Superior temporal gyrus (tissue), 1 donor: ENCODE measurements around the gene TMEM50A.
"Not testable (repeated sequence)": the region's sequence is repeated elsewhere in the genome, so short reads cannot be mapped to it uniquely, and the experiment has no call there.

ENCODE experiments used
- DNase-seq: peaks from one replicate; pipeline ENCODE4 v3.0.0-alpha.2; 2016; ENCODE audit errors: extremely low spot score

TMEM50A gene

DNA sequence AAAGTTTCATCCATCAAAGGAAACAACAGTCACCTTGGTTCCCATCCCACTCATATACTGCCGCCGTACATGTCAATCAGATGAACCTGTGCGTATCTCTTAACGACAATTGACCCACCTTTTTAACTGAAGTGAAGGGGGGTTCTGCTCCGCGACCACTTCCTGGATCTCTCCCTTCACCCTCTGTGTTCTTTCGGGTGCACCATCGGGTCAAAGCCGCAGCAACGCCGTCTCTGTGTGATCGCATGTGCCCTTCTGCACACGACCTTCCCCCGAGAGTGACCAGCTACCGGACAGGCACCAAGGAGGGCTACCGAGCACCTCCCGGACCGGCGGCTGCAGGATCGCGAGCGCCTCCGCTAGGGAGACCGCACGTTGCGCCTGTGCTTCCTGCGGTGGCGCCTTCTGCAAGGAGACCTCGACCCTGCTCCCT is 1.2 kb upstream of the TMEM50A start:
- not testable (repeated sequence) for DNase-seq

- not testable (repeated sequence) for DNase-seq
Observed at GRCh38 chr1:25337483-25338187, 499 bp upstream of the TMEM50A start.

DNA sequence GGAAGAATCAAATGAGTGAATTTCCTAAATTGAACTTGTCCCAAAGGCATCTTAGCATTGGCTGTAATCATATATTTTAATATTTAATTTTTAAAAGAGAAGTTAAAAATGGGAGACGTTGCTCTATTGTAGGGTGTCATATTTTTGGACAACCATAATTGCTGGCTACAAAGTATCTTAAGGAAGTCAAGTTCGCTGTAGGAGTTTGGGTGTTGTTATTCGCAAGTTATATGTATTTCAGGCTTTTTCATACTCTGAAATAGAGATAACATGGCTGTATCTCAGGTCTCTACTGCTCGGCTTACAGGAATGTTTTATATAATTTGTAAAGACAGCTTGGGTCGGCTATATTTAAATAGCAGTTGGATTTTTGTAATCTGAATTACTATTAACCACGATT is 852 bp downstream of the TMEM50A start:
- no peak for DNase-seq

DNA sequence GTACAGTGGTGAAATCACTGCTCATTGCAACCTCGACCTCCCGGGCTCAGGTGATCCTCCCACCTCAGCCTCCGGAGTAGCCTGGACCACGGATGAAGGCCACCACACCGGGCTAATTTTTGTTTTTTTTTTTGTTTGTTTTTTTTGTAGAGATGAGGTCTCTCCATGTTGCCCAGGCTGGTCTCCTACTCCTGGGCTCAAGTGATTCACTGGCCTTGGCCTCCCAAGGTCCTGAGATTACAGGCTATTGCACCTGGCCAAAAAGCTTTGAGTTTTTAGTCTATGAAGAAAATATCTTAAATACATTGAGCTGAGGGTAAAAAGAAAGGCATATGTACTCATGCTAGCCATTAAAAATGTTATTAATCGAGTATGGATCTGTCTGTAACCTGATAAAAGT is 3.6 kb downstream of the TMEM50A start:
- DNase-seq = no peak

DNA sequence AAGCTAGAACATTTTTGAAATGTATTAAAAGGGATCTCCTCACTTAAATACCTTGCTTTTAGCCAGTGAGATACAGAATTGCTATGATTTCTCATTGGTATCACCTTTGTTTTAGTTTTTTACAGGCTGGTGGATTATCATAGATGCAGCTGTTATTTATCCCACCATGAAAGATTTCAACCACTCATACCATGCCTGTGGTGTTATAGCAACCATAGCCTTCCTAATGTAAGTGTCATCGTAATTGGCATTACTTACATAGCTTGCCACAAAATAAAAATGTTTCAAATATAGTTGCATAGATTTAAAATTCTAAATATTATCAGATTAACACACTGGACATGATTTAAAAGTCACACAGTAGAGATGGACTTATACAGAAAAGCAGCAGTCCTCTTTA is 4.7 kb downstream of the TMEM50A start:
- DNase-seq = no peak

- DNase-seq = peak; percentile 5
Observed at GRCh38 chr1:25343872-25344271, 5.7 kb downstream of the TMEM50A start.

DNA sequence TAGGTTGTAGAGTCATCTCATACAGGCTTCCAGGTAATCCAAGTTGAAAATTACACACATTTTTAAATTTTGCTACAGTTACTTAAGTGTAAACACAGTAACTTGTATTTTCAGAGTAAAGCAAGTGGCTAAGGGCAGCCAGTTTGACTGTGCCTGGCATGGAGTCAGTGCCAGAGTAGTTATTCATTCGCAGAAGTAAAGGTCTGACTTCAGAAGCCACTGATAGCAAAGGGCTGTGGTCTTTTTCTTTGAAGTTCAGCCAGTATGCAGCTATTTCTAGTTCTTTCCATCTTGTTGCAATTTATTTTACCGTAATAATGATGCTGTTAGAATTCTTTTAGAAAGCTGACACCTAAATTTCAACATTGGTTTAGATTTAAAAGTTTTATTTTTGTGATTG is 9.4 kb downstream of the TMEM50A start:
- no peak for DNase-seq

DNA sequence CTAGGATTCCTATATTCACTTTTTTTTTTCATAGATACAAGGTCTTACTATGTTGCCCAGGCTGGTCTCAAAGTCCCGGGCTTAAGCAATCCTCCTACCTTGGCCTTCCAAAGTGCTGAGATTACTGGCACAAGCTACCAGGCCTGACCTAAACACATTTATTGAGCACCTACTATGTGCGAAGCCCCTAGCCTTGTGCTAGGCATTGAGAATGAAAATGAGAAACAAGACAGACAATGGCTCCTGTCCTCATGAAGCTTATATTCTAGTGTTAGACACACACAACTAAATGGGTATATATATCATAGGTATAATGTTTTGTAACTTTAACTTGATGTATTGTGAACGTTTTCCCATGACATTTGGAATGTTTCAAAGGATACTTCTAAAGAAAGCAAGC is 11.5 kb downstream of the TMEM50A start:
- DNase-seq = no peak

DNA sequence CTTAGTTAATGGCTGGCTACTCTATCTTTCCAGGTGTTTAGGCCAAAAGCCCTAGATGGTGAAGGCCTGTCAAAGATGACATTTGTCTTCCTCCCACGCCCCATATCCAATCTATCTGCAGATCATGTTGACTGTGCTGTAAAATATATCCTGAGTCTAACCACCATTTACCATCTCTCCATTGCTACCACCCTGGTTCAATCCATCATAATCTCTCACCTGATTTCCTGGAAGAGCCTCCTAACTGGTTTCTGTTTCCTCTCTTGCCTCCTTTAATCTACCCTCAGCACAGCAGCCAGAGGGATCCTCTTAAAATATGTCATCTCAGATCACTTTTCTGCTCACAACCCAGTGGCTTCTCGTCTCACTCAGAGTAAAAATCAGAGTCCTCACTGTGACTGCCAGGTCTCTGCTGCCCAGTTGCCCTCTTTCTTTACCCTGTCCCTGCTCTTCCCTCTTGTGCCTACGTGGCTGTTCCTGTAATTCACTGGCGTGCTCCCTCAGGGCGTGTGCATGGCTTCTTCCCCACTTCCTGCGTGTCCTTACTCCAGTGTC is 17.8 kb downstream of the TMEM50A start:
- DNase-seq = peak; percentile 5

- peak; percentile 8 for DNase-seq
Observed at GRCh38 chr1:25356441-25356840, 18.3 kb downstream of the TMEM50A start.

- DNase-seq = peak; percentile 12
Observed at GRCh38 chr1:25356848-25357247, 18.7 kb downstream of the TMEM50A start.

DNA sequence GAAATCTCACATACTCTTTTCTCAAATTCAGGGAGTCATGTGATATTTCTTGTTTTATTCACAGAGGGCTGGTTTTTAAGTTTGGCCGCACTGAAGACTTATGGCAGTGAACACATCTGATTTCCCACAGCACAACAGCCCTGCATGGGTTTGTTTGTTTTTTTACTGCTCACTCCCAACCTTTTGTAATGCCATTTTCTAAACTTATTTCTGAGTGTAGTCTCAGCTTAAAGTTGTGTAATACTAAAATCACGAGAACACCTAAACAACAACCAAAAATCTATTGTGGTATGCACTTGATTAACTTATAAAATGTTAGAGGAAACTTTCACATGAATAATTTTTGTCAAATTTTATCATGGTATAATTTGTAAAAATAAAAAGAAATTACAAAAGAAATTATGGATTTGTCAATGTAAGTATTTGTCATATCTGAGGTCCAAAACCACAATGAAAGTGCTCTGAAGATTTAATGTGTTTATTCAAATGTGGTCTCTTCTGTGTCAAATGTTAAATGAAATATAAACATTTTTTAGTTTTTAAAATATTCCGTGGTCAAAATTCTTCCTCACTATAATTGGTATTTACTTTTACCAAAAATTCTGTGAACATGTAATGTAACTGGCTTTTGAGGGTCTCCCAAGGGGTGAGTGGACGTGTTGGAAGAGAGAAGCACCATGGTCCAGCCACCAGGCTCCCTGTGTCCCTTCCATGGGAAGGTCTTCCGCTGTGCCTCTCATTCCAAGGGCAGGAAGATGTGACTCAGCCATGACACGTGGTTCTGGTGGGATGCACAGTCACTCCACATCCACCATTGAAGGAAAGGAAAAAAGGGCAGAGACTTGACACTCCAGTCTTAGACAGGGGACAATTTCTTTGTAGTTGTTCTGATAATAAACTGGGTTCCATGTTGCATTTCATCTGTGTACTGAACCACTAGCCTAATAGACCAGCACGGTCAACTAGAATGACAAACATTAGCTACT is 22.8 kb downstream of the TMEM50A start:
- DNase-seq = no peak

- no peak for DNase-seq
Observed at GRCh38 chr1:25361901-25362300, 23.8 kb downstream of the TMEM50A start.

GRCh38 chr1:25362634-25363559 is 24.8 kb downstream of the TMEM50A start:
- not testable (repeated sequence) for DNase-seq

DNA sequence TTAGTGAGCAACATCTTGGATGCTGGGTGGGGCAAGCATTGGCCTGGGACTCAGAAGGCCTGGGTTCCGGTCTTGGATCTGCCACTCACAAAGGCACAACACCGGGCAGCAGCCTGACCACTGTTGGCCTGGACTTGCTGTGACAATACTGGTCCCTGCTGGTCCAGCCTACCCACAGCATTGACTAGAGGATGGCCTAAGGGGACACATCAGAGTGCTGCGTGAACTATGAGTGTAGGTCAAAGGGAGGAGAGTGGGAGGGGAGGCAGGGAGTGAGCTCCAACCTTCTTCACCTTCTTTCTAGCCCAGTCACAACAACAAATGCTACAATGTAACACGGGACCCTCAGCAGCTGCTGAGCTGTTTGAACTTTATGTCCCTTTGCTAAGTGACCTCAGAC is 31.1 kb downstream of the TMEM50A start:
- DNase-seq = no peak

DNA sequence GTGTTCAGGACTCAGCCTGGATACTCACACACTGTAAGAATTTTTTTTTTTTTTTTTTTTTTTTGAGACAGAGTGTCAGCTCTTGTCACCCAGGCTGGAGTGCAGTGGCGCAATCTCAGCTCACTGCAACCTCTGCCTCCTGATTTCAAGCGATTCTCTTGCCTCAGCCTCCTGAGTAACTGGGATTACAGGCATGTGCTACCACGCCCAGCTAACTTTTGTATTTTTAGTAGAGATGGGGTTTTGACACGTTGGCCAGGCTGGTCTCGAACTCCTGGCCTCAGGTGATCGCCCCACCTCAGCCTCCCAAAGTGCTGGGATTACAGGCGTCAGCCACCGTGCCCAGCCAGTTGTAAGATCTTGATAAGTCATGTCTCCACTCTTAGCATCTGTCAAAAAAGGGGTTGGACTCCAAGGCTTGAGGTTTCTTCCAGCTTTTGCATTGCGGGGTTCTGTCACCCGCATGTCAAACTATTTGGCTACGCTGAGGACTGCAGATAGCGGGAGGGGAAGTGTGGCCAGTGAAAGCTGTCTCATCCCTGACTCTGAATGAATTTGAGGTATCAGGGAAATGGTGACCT is 31.6 kb downstream of the TMEM50A start:
- DNase-seq = not testable (repeated sequence)

DNA sequence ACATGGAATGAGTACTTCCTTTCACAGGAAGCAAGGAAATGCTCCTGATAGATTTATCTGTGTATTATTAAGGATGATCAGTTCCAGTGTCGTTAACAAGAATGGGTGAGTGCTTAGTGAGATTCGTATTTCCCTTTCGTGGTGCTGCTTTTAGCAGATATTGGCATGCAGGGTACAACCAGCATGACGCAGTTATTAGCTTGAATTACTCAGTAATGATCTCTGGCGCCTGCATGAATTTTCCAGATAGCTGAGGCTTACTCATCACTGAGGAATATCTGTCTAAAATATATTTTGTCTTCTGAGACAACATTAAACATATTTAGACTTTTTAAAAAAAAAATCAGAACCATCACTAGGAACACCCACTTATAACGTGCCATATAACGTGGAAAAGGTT is 33.6 kb downstream of the TMEM50A start:
- DNase-seq = not testable (repeated sequence)

GRCh38 chr1:25378367-25378766 is 40.2 kb downstream of the TMEM50A start:
- DNase-seq = not testable (repeated sequence)

GRCh38 chr1:25382543-25382942 is 44.4 kb downstream of the TMEM50A start:
- DNase-seq = not testable (repeated sequence)

- DNase-seq = not testable (repeated sequence)
Observed at GRCh38 chr1:25383090-25383489, 45.0 kb downstream of the TMEM50A start.

- not testable (repeated sequence) for DNase-seq
Observed at GRCh38 chr1:25383875-25384274, 45.7 kb downstream of the TMEM50A start.
